Retinal pigment epithelial cell (primary cell): Measurements from ENCODE around the gene MYO7A.

Experiments
- DNase-seq: peaks from one replicate; pipeline ENCODE4 v3.0.0-alpha.2; 2010; ENCODE audit warnings: low read depth
- H3K4me3 ChIP-seq: 2 replicates; pipeline ENCODE4 v1.5.1; 2011; ENCODE audit warnings: mild to moderate bottlenecking, low read length, control low read depth, moderate library complexity
- CTCF ChIP-seq: conservative IDR thresholded peaks from 2 replicates; pipeline ENCODE4 v1.5.1; 2011; ENCODE audit warnings: low read depth, low read length, control low read depth, inconsistent platforms

The MYO7A gene

GRCh38 chr11:77153276-77154185 lies 25.5 kb downstream of the MYO7A start:
- TF ChIP-seq CTCF: no peak
- no peak overlapping the region for H3K4me3 ChIP-seq
- no peak for DNase-seq

GRCh38 chr11:77154381-77155081 lies 26.5 kb downstream of the MYO7A start:
- DNase-seq: no peak
- TF ChIP-seq CTCF: no peak
- H3K4me3 ChIP-seq: no peak overlapping the region

- no peak overlapping the region for H3K4me3 ChIP-seq
- DNase-seq: no peak
- TF ChIP-seq CTCF: no peak
These were observed 27.0 kb downstream of the MYO7A start for GRCh38 chr11:77155082-77155475.

GRCh38 chr11:77155556-77156130 lies 27.6 kb downstream of the MYO7A start:
- TF ChIP-seq CTCF: no peak
- DNase-seq: no peak
- H3K4me3 ChIP-seq: no peak overlapping the region

GRCh38 chr11:77156396-77157195 lies 28.6 kb downstream of the MYO7A start:
- H3K4me3 ChIP-seq: no peak overlapping the region
- no peak for TF ChIP-seq CTCF
- DNase-seq: no peak

- TF ChIP-seq CTCF: no peak
- no peak overlapping the region for H3K4me3 ChIP-seq
- no peak for DNase-seq
These were observed 30.1 kb downstream of the MYO7A start for GRCh38 chr11:77158041-77158695.
